BLaER1 (cell line): Measurements from ENCODE around the gene MNAT1.

Experiments
- H3K27ac ChIP-seq: shearing (Covaris generic); formaldehyde crosslinking; 2 replicates; pipeline ENCODE4 v1.8.1; 2022
- H3K27me3 ChIP-seq: shearing (Covaris generic); formaldehyde crosslinking; 2 replicates; pipeline ENCODE4 v1.8.1; 2022
- H3K36me3 ChIP-seq: shearing (Covaris generic); formaldehyde crosslinking; 2 replicates; pipeline ENCODE4 v1.8.1; 2022
- H3K4me1 ChIP-seq: shearing (Covaris generic); formaldehyde crosslinking; 2 replicates; pipeline ENCODE4 v1.8.1; 2022
- H3K4me2 ChIP-seq: shearing (Covaris generic); formaldehyde crosslinking; 2 replicates; pipeline ENCODE4 v1.8.1; 2022
- H3K4me3 ChIP-seq: shearing (Covaris generic); formaldehyde crosslinking; 2 replicates; pipeline ENCODE4 v1.8.1; 2022
- H3K9ac ChIP-seq: shearing (Covaris generic); formaldehyde crosslinking; 2 replicates; pipeline ENCODE4 v1.8.1; 2022
- H3K9me3 ChIP-seq: shearing (Covaris generic); formaldehyde crosslinking; 2 replicates; pipeline ENCODE4 v1.8.1; 2022
- H4K20me1 ChIP-seq: shearing (Covaris generic); formaldehyde crosslinking; 2 replicates; pipeline ENCODE4 v1.8.1; 2022
- Cebpa-rat ChIP-seq: shearing (Covaris generic); IDR thresholded peaks from 2 replicates; pipeline ENCODE4 v1.8.1; 2022

Gene MNAT1

GRCh38 chr14:60734465-60735242 is at the start of gene MNAT1:
Gene MNAT1, plus strand, starts transcription at chr14:60734761. Its CDS starts 102 bp downstream, at chr14:60734863.
- Histone ChIP-seq H3K9ac (peak within 1 kb of the TSS; percentile 91), H3K27ac (peak within 1 kb of the TSS; percentile 82), H3K36me3 (no peaks in the 10 kb centered on the region), H4K20me1 (peaks cover 31% of the 10 kb centered on the region), H3K27me3 (no peaks in the 10 kb centered on the region), H3K4me1 (peaks cover 21% of the 10 kb centered on the region), H3K4me3 (peak within 1 kb of the TSS; percentile 92), H3K4me2 (peak within 1 kb of the TSS; percentile 93), H3K9me3 (no peaks in the 10 kb centered on the region)
- TF ChIP-seq Cebpa-rat, result no peak

GRCh38 chr14:60686865-60687264 is 47.7 kb upstream of the MNAT1 start:
- no peak overlapping the region for H3K27ac ChIP-seq
- 0 out of 2 replicates have a peak, but pooled peaks cover 4% of the 10 kb centered on the region for H3K9me3 ChIP-seq
- no peak for TF ChIP-seq Cebpa-rat
- H3K27me3 ChIP-seq, result no peaks in the 10 kb centered on the region
- no peak overlapping the region for H3K9ac ChIP-seq
- no peaks in the 10 kb centered on the region for H4K20me1 ChIP-seq
- no peak overlapping the region for H3K4me2 ChIP-seq
- H3K4me1 ChIP-seq, result no peaks in the 10 kb centered on the region
- H3K36me3 ChIP-seq, result no peaks in the 10 kb centered on the region
- H3K4me3 ChIP-seq, result no peak overlapping the region

- Histone ChIP-seq H3K36me3 (no peaks in the 10 kb centered on the region), H3K9ac (no peak overlapping the region), H3K9me3 (no peaks in the 10 kb centered on the region), H3K4me3 (no peak overlapping the region), H3K27me3 (no peaks in the 10 kb centered on the region), H3K27ac (no peak overlapping the region), H3K4me1 (no peaks in the 10 kb centered on the region), H4K20me1 (no peaks in the 10 kb centered on the region), H3K4me2 (no peak overlapping the region)
- no peak for TF ChIP-seq Cebpa-rat
Measured at GRCh38 chr14:60691383-60692113, 43.0 kb upstream of the MNAT1 start.

GRCh38 chr14:60695327-60695726 is 39.2 kb upstream of the MNAT1 start:
- no peak for TF ChIP-seq Cebpa-rat
- Histone ChIP-seq H3K4me2 (no peak overlapping the region), H3K4me3 (no peak overlapping the region), H3K27me3 (no peaks in the 10 kb centered on the region), H4K20me1 (no peaks in the 10 kb centered on the region), H3K9me3 (peaks cover 14% of the 10 kb centered on the region; the same call in 1 of the 2 replicates), H3K9ac (no peak overlapping the region), H3K36me3 (no peaks in the 10 kb centered on the region), H3K4me1 (no peaks in the 10 kb centered on the region), H3K27ac (no peak overlapping the region)

- H3K9me3 ChIP-seq, result peaks cover 26% of the 10 kb centered on the region
- no peak overlapping the region for H3K27ac ChIP-seq
- no peaks in the 10 kb centered on the region for H3K36me3 ChIP-seq
- H3K4me2 ChIP-seq, result no peak overlapping the region
- H3K27me3 ChIP-seq, result no peaks in the 10 kb centered on the region
- no peaks in the 10 kb centered on the region for H3K4me1 ChIP-seq
- no peak overlapping the region for H3K4me3 ChIP-seq
- TF ChIP-seq Cebpa-rat, result no peak
- no peaks in the 10 kb centered on the region for H4K20me1 ChIP-seq
- no peak overlapping the region for H3K9ac ChIP-seq
Measured at GRCh38 chr14:60700598-60700997, 34.0 kb upstream of the MNAT1 start.

- no peaks in the 10 kb centered on the region for H4K20me1 ChIP-seq
- H3K9ac ChIP-seq, result no peak overlapping the region
- H3K36me3 ChIP-seq, result no peaks in the 10 kb centered on the region
- no peak overlapping the region for H3K27ac ChIP-seq
- no peak overlapping the region for H3K4me3 ChIP-seq
- H3K27me3 ChIP-seq, result no peaks in the 10 kb centered on the region
- no peak for TF ChIP-seq Cebpa-rat
- no peaks in the 10 kb centered on the region for H3K4me1 ChIP-seq
- H3K4me2 ChIP-seq, result no peak overlapping the region
- peaks cover 13% of the 10 kb centered on the region for H3K9me3 ChIP-seq
Measured at GRCh38 chr14:60705100-60705499, 29.5 kb upstream of the MNAT1 start.

- no peak for TF ChIP-seq Cebpa-rat
- no peaks in the 10 kb centered on the region for H3K27me3 ChIP-seq
- no peaks in the 10 kb centered on the region for H3K4me1 ChIP-seq
Measured at GRCh38 chr14:60707858-60708257, 26.7 kb upstream of the MNAT1 start.

GRCh38 chr14:60710494-60710893 is 24.1 kb upstream of the MNAT1 start:
- no peak for TF ChIP-seq Cebpa-rat
- H3K9ac ChIP-seq, result no peak overlapping the region
- H3K4me2 ChIP-seq, result no peak overlapping the region
- no peaks in the 10 kb centered on the region for H3K4me1 ChIP-seq
- H3K4me3 ChIP-seq, result no peak overlapping the region
- no peak overlapping the region for H3K27ac ChIP-seq
- H3K27me3 ChIP-seq, result no peaks in the 10 kb centered on the region
- no peaks in the 10 kb centered on the region for H4K20me1 ChIP-seq
- H3K9me3 ChIP-seq, result no peaks in the 10 kb centered on the region
- no peaks in the 10 kb centered on the region for H3K36me3 ChIP-seq

More at GRCh38 chr14:60707858-60708257, 26.7 kb upstream of the MNAT1 start:
- Histone ChIP-seq H3K4me2 (no peak overlapping the region), H4K20me1 (no peaks in the 10 kb centered on the region), H3K36me3 (no peaks in the 10 kb centered on the region), H3K9ac (no peak overlapping the region), H3K4me3 (no peak overlapping the region), H3K27ac (no peak overlapping the region), H3K9me3 (no peaks in the 10 kb centered on the region)

GRCh38 chr14:60713513-60713912 is 21.0 kb upstream of the MNAT1 start:
- TF ChIP-seq Cebpa-rat, result no peak
- H3K36me3 ChIP-seq, result no peaks in the 10 kb centered on the region
- no peak overlapping the region for H3K27ac ChIP-seq
- H3K4me2 ChIP-seq, result no peak overlapping the region
- H3K9ac ChIP-seq, result no peak overlapping the region
- no peak overlapping the region for H3K4me3 ChIP-seq
- H3K27me3 ChIP-seq, result no peaks in the 10 kb centered on the region; the same call in 1 of the 2 replicates
- H3K4me1 ChIP-seq, result no peaks in the 10 kb centered on the region
- H4K20me1 ChIP-seq, result no peaks in the 10 kb centered on the region
- H3K9me3 ChIP-seq, result no peaks in the 10 kb centered on the region

GRCh38 chr14:60720391-60720790 is 14.2 kb upstream of the MNAT1 start:
- Histone ChIP-seq H3K4me2 (no peak overlapping the region), H3K4me3 (no peak overlapping the region), H3K36me3 (no peaks in the 10 kb centered on the region), H3K4me1 (peaks cover 21% of the 10 kb centered on the region), H3K9me3 (peaks cover 10% of the 10 kb centered on the region), H3K27ac (no peak overlapping the region), H3K9ac (no peak overlapping the region), H3K27me3 (peaks cover 61% of the 10 kb centered on the region), H4K20me1 (peaks cover 29% of the 10 kb centered on the region)
- TF ChIP-seq Cebpa-rat, result no peak
